NCI-H510A (cell line): ENCODE measurements around the gene MEGF10.

Experiments used
- DNase-seq: peaks from one replicate; lab custom pipeline; 2025; lab: John Stamatoyannopoulos, UW

Gene MEGF10

DNA sequence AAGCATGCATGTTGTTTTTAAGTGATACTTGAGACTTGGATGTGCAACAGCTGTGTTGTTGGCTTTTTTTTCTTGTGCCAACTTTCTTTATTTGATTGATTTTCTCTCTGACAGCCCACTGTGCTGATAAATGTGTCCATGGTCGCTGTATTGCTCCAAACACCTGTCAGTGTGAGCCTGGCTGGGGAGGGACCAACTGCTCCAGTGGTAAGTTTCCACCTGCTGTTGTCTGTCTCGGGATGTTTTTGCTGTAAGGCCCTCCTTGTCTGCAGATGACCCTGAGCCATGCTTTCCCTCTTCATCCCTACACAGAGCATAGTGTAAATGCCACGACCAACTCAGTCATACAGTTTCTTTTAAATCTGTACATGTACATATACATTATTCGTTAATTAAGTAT, 79.2 kb downstream of the MEGF10 start:
- no peak for DNase-seq

DNA sequence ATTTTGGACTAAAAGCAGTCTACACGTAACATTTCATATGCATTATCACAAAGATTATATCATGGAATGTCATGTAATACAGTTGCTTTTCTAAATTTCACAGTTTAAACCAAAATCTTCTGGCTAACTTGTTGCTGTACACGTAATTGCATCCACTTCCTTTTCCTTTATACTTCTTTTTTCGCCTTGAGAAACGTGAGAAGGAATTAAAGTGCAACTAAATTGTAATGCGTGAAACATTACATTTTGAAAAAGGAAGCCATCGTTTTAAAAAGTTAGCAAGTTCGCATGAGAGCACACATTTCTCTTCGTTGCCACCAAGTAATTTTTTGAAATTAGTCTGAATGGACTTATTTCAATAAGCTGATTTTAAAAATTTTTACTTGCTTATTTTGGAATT, 80.0 kb downstream of the MEGF10 start:
- DNase-seq: no peak

DNA sequence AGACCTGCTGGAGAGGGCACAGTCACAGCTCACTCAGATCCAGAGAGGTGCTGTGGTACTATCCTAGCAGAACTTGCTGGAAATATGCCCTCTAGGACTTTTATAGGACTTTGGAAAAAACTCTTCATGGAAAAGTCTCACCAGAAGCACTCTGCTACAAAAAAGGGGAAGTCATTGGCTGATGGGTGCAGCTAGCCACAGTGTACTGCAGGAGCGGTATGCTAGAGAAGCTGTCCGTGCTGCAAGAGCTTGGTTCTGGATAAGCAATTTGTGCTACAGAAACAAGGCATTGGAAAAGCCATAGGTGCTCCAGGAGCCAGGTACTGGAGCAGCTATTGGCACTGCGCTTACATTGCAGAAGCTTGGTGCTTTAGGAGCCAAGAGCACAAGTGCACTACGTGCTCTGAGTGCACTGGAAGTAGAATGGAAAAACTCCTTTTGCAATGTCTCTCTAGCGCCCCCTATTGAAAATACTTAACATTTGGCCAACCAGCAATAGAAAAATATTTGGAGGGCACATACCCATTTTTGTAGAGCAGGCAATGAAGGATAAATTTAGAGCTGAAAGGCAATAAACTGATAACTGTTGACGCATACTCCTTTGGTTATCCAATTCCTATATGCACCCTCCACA, 83.4 kb downstream of the MEGF10 start:
- DNase-seq: no peak

DNA sequence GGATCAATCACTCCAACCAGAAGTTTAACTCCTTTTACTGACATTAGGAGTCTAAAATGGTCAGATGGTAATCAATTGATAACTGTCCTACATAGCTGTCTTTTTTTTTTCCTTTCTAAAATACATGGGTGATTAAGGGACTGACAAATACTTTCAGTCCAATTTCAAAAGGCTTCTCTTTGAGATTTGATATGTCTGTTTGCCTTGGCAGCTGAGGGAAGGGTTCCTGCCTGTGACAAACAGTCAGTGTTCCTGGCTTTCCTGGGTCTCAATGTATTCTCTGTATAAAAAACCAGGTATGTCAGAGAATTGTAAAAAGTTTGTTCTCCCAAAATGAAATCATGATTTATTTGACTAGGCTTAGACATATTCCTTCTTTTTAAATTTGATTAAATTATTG, 84.5 kb downstream of the MEGF10 start:
- no peak for DNase-seq

DNA sequence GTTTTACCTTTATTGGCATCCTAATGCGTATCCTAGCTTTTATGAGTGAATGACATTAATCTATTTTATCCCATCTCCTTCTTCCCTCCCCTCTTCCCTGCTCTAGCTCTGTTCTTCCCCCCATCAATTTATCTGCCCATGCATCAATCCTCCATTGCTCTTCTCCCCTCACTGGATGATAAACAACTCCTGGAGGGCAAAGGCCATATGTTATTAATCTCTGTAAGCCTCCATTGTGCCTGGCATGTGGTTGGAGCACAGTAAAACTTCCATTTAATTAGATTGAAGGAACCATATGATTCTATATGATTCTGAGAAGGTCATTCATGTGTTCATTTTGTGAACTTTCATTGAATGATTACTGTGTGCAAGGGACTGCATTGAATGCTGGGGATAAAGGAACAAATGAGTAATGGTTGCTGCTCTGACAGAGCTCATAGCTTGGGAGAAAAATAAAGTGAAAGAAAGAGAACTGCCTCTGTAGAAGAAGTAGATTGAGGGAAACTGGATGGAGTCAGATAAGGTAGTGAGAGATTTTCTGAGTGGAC, 85.0 kb downstream of the MEGF10 start:
- no peak for DNase-seq

DNA sequence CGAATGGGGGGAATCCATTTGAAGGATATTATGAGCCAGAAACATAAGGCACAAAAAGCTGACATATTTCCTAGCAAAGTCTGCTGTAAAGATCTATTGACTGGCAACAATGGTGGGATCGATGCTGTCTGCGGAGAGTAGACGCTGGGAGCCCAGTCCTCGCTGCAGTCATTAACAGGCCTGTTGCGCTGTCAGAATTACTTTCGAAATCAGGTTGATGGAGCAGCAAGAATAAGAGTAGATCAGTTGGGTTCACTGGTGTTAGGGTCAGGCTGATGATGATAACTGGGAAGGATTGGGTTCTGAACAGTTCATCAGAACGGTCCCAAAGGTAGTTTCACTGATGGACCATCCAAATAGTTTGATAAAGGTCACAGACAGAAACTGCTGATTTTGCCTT, 87.1 kb downstream of the MEGF10 start:
- DNase-seq: no peak

DNA sequence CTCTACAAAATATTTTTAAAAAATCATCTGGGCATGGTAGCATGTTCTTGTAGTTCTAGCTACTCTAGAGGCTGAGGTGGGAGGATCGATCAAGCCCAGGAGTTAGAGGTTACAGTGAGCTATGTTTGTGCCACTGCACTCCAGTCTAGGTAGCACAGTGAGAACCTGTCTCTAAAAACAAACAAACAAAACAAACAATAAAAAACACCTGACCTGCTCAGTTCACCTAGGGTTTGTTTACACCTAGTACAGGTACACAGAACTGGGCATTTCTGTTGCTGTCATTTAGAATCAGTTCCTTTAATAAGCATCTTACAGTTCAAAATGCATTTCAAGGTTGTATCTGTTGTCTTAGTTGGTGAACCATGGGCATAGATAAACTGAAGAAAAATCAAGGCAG, 95.3 kb downstream of the MEGF10 start:
- DNase-seq: no peak

DNA sequence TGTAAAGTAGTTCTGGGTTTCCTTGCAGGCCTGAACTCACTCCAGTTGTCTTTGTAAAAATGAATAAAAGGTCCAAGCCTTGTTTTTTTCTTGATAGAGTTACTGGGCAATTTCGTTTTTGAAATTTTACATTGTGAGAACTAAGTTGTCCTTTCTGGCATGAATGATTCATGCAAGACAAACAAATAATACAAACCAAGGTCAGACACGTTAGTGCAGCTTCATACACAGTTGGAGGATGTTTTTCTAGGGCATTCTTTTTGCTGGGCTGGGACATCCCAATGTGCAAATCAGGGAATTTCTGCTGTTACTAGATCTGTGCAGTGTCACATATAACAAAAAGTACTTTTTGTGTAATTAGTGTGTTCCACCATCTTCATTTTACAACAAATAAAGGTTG, 96.0 kb downstream of the MEGF10 start:
- DNase-seq: no peak

DNA sequence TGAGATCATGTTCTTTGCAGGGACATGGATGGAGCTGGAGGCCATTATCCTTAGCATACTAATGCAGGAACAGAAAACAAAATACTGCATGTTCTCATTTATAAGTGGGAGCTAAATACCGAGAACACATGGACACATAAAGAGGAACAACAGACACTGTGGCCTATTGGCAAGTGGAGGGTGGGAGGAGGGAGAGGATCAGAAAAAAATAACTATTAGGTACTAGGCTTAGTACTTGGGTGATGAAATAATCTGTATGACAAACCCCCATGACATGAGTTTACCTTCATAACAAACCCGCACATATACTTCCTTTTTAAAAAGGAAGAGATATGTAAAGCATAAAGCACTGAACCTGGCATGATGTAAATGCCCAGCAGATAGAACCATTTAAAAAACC, 99.0 kb downstream of the MEGF10 start:
- DNase-seq: no peak

DNA sequence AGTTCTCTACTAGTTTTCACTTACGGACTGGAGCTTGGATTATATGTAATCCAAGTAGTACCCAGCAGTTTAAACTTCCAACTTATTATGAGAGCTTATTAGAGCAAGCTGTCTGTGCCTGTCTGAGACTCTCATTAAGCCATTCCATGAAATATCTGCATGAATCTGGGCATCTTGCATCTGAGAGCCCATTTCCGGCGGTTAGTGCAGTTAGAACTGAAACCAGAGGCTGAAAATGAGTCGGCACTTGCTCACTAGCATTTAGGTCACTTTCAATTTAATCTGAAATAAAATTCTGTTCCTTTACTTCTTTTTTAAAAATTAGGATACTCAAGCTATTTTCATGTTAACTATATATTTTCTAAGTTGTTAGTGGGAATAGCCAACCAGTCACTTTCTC, 102.2 kb downstream of the MEGF10 start:
- DNase-seq: no peak

DNA sequence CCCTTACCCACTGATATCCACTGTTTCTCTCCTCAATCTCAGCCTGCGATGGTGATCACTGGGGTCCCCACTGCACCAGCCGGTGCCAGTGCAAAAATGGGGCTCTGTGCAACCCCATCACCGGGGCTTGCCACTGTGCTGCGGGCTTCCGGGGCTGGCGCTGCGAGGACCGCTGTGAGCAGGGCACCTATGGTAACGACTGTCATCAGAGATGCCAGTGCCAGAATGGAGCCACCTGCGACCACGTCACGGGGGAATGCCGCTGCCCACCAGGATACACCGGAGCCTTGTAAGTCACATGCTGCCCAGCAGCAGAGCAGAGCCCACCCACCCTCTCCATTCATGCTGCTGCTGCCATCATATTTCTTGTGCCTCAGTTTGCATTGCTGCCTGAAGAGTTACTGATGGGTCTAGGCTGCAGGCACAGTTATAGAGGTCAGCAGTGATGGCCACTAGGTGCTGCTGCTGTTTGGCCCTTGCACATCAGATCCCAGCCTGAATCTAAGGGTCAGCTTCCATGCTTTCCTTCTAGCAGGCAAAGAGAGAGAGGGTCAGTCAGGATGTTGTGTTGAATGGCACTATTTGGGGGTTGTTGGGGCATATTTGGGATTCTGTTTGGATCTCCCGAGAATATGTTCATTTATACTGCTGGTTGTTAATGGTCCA, 106.0 kb downstream of the MEGF10 start:
- DNase-seq: no peak

DNA sequence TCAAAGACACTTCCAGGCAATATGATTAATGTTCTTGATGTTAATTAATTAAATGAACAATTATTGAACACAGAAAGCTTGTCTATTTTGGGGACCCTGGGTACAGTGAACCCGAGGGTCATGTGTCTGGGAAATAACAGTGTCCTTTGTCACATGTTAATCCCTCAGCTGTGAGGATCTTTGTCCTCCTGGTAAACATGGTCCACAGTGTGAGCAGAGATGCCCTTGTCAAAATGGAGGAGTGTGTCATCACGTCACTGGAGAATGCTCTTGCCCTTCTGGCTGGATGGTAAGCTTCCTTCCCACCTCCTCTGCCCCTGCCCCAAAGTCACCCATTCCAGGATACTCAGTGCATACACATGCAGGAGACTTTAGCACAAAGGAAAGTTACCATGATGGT, 107.9 kb downstream of the MEGF10 start:
- no peak for DNase-seq

DNA sequence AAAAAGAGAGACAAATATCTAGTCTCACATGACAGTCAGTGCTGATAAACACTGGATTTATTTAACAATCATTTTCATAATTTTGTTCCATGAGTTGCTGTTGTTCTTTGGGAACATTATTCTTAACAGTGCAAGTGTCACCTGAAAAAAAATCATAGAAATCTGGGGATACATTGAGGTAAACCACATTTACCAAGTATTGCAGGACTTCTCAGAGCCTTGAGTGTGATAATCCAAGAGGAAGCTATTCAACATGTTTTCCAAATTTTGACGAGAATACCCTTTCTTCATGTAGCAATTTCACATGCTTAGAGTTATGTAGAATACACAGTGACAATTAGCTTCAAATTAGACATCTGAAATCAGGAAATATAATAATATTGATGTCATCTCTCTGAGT, 108.5 kb downstream of the MEGF10 start:
- no peak for DNase-seq

DNA sequence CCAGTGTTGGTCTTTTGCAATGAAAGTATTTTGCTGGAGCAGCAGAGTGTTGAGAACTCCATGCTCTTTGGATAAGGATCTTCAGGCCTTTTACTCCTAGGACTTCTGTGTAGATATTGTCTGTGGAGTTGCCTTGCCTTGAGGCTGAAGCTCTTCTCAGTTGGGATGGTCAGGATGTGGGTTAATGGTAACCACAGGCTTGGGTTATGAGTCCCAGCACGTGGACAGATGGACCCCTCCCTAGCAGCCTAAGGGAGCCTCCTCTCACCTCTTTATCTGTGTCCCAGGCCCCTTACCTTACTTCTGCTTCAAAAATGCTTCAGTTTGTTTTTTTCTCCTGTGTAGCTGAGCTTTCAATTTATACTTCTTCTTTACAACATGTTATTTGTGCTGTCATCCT, 109.9 kb downstream of the MEGF10 start:
- DNase-seq: no peak

DNA sequence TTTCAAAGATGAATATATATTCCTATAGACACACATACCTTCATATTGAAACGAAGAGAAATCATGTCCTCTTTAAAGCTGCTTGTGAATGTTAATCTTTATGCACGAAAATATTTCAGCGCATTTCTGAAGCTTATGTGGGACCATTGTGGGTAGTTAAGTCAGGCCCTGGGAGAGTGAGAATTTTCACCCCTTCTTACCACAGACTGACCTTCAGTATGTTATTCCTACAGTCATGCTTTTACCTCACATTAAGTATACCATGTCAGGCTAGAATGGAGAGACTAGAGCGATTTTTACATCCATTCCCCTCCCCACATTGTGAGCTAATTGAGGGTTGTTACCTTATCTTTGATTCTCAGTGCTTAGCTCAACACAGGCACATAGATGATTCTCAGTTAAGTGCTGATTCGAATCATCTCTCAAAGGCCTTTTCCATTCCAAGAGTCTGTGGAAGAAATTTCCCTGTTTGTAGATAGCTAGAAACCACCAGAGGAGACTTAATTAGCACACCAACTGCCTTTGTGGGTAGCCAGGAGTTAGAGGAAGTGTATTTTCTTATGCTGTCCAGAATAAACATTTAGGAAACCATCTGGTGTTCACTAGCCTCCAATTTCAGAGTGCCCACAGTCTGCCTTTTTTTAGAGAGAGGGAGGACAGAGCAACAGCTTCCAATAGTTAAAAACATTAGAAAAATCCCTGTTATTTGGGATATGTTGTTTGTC, 110.5 kb downstream of the MEGF10 start:
- no peak for DNase-seq

DNA sequence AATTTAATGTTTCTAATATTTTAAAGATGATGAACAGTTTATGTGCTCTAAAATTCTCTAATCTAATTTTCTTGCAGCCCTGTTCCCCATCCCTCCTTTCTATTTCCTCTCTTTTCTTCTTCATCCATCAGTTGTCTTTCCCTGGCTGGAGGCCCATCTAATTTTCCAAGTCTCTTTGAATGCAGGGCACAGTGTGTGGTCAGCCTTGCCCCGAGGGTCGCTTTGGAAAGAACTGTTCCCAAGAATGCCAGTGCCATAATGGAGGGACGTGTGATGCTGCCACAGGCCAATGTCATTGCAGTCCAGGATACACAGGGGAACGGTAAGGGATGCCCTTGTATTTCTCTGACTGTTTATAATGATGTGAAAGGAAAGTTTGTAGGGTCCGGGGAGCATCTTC, 111.8 kb downstream of the MEGF10 start:
- DNase-seq: no peak

DNA sequence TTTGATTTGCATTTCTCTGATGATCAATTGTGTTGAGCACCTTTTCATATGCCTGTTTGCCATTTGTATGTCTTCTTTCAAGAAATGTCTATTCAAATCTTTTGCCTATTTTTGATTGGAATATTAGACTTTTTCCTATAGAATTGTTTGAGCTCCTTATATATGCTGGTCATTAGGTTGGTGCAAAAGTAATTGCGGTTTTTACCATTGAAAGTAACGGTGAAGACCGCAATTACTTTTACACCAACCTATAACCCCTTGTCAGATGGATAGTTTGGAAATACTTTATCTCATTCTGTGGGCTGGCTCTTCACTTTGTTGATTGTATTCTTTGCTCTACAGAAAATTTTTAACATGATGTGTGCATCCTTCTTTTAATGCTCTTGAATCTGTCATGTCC, 113.6 kb downstream of the MEGF10 start:
- no peak for DNase-seq

DNA sequence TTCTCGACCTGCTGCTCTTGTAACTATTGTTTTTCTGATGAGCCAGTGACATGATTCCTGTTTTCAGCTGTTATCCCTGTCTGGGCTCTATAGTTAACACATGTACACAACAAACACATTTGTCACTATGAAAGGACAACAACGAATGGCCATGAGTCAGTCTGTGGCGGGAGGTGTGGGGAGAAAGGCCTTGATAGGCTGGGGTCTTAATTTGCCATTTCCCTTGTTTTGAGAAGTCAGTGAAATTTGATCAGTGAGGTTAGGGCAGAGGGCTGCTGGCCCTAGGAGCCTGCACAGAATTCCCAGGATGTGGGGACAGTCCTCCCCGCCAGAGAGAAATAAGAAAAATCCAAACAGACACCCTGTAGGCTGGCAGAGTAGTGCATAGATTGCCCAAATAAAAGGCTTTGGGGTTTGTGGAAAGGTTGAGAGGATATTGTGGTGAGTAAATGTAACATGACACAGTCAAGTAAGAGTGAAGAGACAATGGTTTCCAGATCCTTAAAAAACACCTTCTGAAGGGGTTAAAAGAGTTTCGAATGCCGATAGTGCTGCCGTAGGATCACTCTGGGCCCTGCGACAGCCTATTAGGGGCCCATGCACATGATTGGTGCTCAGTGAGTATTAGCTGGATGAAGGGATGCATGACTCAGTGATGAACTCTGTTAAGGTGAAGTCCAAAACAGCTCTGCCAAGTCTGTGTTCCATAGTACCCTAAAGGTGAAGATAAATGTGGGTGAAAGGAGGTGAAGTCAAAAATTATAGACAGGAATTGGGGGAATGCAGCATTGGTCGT, 115.9 kb downstream of the MEGF10 start:
- DNase-seq: no peak

DNA sequence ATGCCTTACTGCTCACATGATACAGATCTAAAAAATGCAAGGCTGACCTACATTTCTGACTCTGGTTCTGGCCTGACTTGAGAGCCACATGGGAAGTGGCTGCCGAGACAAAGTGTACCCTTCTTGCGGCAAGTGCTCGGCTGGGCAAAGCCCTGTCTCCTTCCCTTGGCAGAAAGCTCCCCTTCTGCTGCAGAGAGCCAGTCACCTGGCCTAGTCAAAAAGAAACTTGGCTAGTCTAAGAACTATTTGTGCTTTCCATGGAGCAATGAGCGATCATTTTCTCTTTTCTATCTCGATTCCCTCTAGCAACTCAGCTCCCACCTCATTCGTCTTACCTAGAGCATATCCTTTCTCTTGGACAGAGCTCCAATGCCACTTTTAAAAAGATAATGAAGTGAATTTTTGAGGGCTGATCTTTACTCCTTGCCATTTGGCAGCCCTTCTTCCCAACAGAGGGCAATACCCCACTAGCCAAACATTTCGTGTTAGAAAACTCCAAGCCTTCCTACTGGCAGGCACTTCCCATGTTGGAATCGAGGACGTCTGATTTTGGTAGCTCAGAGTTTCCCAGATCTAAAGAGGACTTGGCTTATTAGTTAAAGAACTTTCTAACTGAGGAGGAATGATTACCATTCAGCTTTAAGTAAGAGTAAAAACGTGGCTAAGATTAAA, 118.8 kb downstream of the MEGF10 start:
- DNase-seq: no peak

DNA sequence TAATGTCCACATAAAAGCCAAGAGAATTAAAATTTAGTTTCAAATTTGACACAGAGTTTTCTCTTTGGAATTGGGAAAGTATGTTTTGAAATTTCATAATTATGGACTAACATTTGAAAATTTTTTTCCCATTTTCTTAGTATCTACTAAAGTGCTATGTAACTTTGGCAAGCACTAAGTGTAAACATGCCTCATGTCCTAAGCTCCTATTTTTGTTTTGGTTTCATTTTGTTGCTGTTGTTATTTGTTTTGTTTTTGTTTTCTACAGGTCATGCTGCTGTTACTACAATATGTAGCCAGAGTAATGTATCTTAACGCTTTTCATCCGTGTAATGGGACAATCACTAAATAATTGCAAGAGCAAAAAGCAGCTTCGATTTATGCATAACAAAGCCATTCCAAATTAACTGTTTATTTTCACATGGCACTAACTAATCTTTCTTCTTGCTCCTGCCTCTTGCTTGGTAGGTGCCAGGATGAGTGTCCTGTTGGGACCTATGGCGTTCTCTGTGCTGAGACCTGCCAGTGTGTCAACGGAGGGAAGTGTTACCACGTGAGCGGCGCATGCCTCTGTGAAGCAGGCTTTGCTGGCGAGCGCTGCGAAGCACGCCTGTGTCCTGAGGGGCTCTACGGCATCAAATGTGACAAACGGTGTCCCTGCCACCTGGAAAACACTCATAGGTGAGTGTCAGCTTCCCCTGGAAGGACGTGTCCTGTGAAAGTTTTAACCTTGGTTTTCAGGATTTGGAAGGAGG, 119.5 kb downstream of the MEGF10 start:
- DNase-seq: no peak

DNA sequence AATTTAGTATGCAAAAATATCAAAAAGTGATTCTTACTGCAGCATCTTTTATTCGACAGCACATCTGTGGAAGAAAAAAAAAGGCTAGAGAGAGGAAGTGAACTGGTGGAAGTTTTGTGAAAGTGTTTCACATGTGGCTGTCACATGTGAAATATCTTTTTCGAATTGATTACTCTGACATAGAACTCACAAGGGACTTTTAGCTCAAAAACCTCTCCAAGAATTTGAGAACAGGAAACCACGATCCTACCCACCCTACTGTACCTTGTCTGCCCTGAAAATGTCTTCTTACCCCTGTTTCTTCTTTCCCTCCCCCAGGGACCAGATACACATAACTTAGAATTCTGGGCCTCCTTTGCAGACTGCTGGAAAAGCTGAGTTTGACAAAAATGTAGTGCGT, 120.4 kb downstream of the MEGF10 start:
- DNase-seq: no peak
